ENCODE measurements around the gene FARP2.
"Not testable (repeated sequence)": the region's sequence is repeated elsewhere in the genome, so short reads cannot be mapped to it uniquely, and the experiment has no call there.

FARP2 gene

GRCh38 chr2:241368643-241369042 lies 12.6 kb downstream of the FARP2 start:
- Mint-ChIP-seq H3K27ac (no peak overlapping the region), H3K4me3 (no peak overlapping the region), H3K4me1 (ENCODE audit: low read depth) (peaks cover 4% of the 10 kb centered on the region), H3K36me3 (ENCODE audit: low read depth) (no peaks in the 10 kb centered on the region), H3K27me3 (ENCODE audit: low read depth) (no peaks in the 10 kb centered on the region), H3K9me3 (no peaks in the 10 kb centered on the region)

GRCh38 chr2:241372361-241372992 lies 16.4 kb downstream of the FARP2 start:
- Mint-ChIP-seq H3K36me3 (ENCODE audit: low read depth) (peaks cover 4% of the 10 kb centered on the region), H3K27ac (no peak overlapping the region), H3K4me3 (no peak overlapping the region), H3K4me1 (ENCODE audit: low read depth) (peaks cover 2% of the 10 kb centered on the region), H3K27me3 (ENCODE audit: low read depth) (no peaks in the 10 kb centered on the region), H3K9me3 (no peaks in the 10 kb centered on the region)

GRCh38 chr2:241373446-241373845 lies 17.4 kb downstream of the FARP2 start:
- Mint-ChIP-seq H3K4me3 (no peak overlapping the region), H3K4me1 (ENCODE audit: low read depth) (peaks cover 2% of the 10 kb centered on the region), H3K27ac (no peak overlapping the region), H3K36me3 (ENCODE audit: low read depth) (peaks cover 4% of the 10 kb centered on the region), H3K27me3 (ENCODE audit: low read depth) (no peaks in the 10 kb centered on the region), H3K9me3 (no peaks in the 10 kb centered on the region)

GRCh38 chr2:241373906-241374305 lies 17.8 kb downstream of the FARP2 start:
- not testable (repeated sequence) for H3K36me3 Mint-ChIP-seq (ENCODE audit: low read depth); H3K4me1 Mint-ChIP-seq (ENCODE audit: low read depth); H3K27ac Mint-ChIP-seq; H3K27me3 Mint-ChIP-seq (ENCODE audit: low read depth); H3K4me3 Mint-ChIP-seq; H3K9me3 Mint-ChIP-seq

GRCh38 chr2:241375300-241375699 lies 19.2 kb downstream of the FARP2 start:
- Mint-ChIP-seq H3K27ac (no peak overlapping the region), H3K36me3 (ENCODE audit: low read depth) (peaks cover 4% of the 10 kb centered on the region), H3K9me3 (no peaks in the 10 kb centered on the region), H3K4me3 (no peak overlapping the region), H3K4me1 (ENCODE audit: low read depth) (peaks cover 2% of the 10 kb centered on the region), H3K27me3 (ENCODE audit: low read depth) (no peaks in the 10 kb centered on the region)

- no peak overlapping the region for H3K4me3 Mint-ChIP-seq
- H3K9me3 Mint-ChIP-seq: no peaks in the 10 kb centered on the region
- H3K27me3 Mint-ChIP-seq (ENCODE audit: low read depth): no peaks in the 10 kb centered on the region
- peaks cover 4% of the 10 kb centered on the region for H3K36me3 Mint-ChIP-seq (ENCODE audit: low read depth)
- H3K27ac Mint-ChIP-seq: no peak overlapping the region
- peaks cover 2% of the 10 kb centered on the region for H3K4me1 Mint-ChIP-seq (ENCODE audit: low read depth)
These were observed 20.7 kb downstream of the FARP2 start for GRCh38 chr2:241376808-241377207.

- Mint-ChIP-seq H3K27ac (no peak overlapping the region), H3K9me3 (no peaks in the 10 kb centered on the region), H3K4me3 (no peak overlapping the region), H3K36me3 (ENCODE audit: low read depth) (peaks cover 7% of the 10 kb centered on the region), H3K4me1 (ENCODE audit: low read depth) (peaks cover 2% of the 10 kb centered on the region), H3K27me3 (ENCODE audit: low read depth) (no peaks in the 10 kb centered on the region)
These were observed 22.7 kb downstream of the FARP2 start for GRCh38 chr2:241378816-241379215.

- H3K9me3 Mint-ChIP-seq: no peaks in the 10 kb centered on the region
- H3K36me3 Mint-ChIP-seq (ENCODE audit: low read depth): peaks cover 7% of the 10 kb centered on the region
- H3K4me1 Mint-ChIP-seq (ENCODE audit: low read depth): peaks cover 2% of the 10 kb centered on the region
- no peaks in the 10 kb centered on the region for H3K27me3 Mint-ChIP-seq (ENCODE audit: low read depth)
- H3K4me3 Mint-ChIP-seq: no peak overlapping the region
- no peak overlapping the region for H3K27ac Mint-ChIP-seq
These were observed 23.7 kb downstream of the FARP2 start for GRCh38 chr2:241379481-241380480.

GRCh38 chr2:241381872-241382271 lies 25.8 kb downstream of the FARP2 start:
- Mint-ChIP-seq H3K36me3 (ENCODE audit: low read depth) (peaks cover 4% of the 10 kb centered on the region), H3K9me3 (no peaks in the 10 kb centered on the region), H3K27me3 (ENCODE audit: low read depth) (no peaks in the 10 kb centered on the region), H3K4me1 (ENCODE audit: low read depth) (peaks cover 1% of the 10 kb centered on the region), H3K27ac (no peak overlapping the region), H3K4me3 (no peak overlapping the region)

- H3K36me3 Mint-ChIP-seq (ENCODE audit: low read depth): not testable (repeated sequence)
These were observed 29.4 kb downstream of the FARP2 start for GRCh38 chr2:241385450-241385849.

GRCh38 chr2:241386519-241386918 lies 30.4 kb downstream of the FARP2 start:
- no peak overlapping the region for H3K4me3 Mint-ChIP-seq
- no peak overlapping the region for H3K27ac Mint-ChIP-seq
- no peaks in the 10 kb centered on the region for H3K27me3 Mint-ChIP-seq (ENCODE audit: low read depth)
- no peaks in the 10 kb centered on the region for H3K9me3 Mint-ChIP-seq
- peaks cover 3% of the 10 kb centered on the region for H3K36me3 Mint-ChIP-seq (ENCODE audit: low read depth)
- no peaks in the 10 kb centered on the region for H3K4me1 Mint-ChIP-seq (ENCODE audit: low read depth)

More at GRCh38 chr2:241385450-241385849, 29.4 kb downstream of the FARP2 start:
- not testable (repeated sequence) for H3K27ac Mint-ChIP-seq; H3K4me3 Mint-ChIP-seq; H3K9me3 Mint-ChIP-seq; H3K27me3 Mint-ChIP-seq (ENCODE audit: low read depth); H3K4me1 Mint-ChIP-seq (ENCODE audit: low read depth)

GRCh38 chr2:241389697-241390096 lies 33.6 kb downstream of the FARP2 start:
- no peaks in the 10 kb centered on the region for H3K9me3 Mint-ChIP-seq
- H3K27ac Mint-ChIP-seq: no peak overlapping the region
- no peaks in the 10 kb centered on the region for H3K27me3 Mint-ChIP-seq (ENCODE audit: low read depth)
- H3K4me1 Mint-ChIP-seq (ENCODE audit: low read depth): peaks cover 3% of the 10 kb centered on the region
- peaks cover under 1% of the 10 kb centered on the region for H3K36me3 Mint-ChIP-seq (ENCODE audit: low read depth)
- no peak overlapping the region for H3K4me3 Mint-ChIP-seq

- Mint-ChIP-seq H3K9me3 (no peaks in the 10 kb centered on the region), H3K27ac (no peak overlapping the region), H3K36me3 (ENCODE audit: low read depth) (peaks cover 4% of the 10 kb centered on the region), H3K4me1 (ENCODE audit: low read depth) (peaks cover 3% of the 10 kb centered on the region), H3K4me3 (no peak overlapping the region), H3K27me3 (ENCODE audit: low read depth) (no peaks in the 10 kb centered on the region)
These were observed 34.5 kb downstream of the FARP2 start for GRCh38 chr2:241390301-241391206.

- Mint-ChIP-seq H3K27me3 (ENCODE audit: low read depth) (no peaks in the 10 kb centered on the region), H3K4me3 (no peak overlapping the region), H3K4me1 (ENCODE audit: low read depth) (peaks cover 3% of the 10 kb centered on the region), H3K9me3 (no peaks in the 10 kb centered on the region), H3K27ac (no peak overlapping the region), H3K36me3 (ENCODE audit: low read depth) (peaks cover 4% of the 10 kb centered on the region)
These were observed 36.0 kb downstream of the FARP2 start for GRCh38 chr2:241391892-241392665.
